ENCODE measurements around the gene AHNAK2. TPM values are rescaled to one million over a fixed set of nuclear protein-coding genes. Genes with fewer than 3 reads are reported as not detected.

The AHNAK2 gene
- total and polyA plus RNA-seq, 8 donors, result 0.75 to 2.4 (median 1.4) TPM

GRCh38 chr14:104980611-104981531 is 2.7 kb upstream of the AHNAK2 start:
- Histone ChIP-seq H3K27me3 (no peaks in the 10 kb centered on the region), H3K4me1 (peaks cover 0 to 28% (median 4%) of the 10 kb centered on the region in 3 donors), H3K9me3 (no peaks in the 10 kb centered on the region), H3K4me3 (no peak overlapping the region), H3K36me3 (no peaks in the 10 kb centered on the region), H3K27ac (peak overlapping the region in 2 of 4 donors; percentile 54 to 73)
- FAIRE-seq (no peak), ATAC-seq (no peak), DNase-seq (peak in 4 of 6 donors; percentile 19 to 68 (median 44))
- 89 to 93% methylated on average over 22 of the region's 22 CpGs for WGBS, 2 donors
- intact Hi-C loops (cut with DNase I), result no loop called here
- TF ChIP-seq CTCF (IDR thresholded peaks at IDR 0.05), result no peak

- H3K9me3 ChIP-seq, result no peaks in the 10 kb centered on the region
- no peak for TF ChIP-seq CTCF (IDR thresholded peaks at IDR 0.05)
These were observed 1.8 kb upstream of the AHNAK2 start for GRCh38 chr14:104979758-104980610.

GRCh38 chr14:104978746-104979691 is 845 bp upstream of the AHNAK2 start:
- intact Hi-C loops (cut with DNase I), result loop anchor here in 1 of 3 donors (5.0 kb wide), 1 partner anchor 68 kb away; no protein-coding TSS in a partner anchor
- Histone ChIP-seq H3K4me1 (peaks cover 8 to 37% (median 9%) of the 10 kb centered on the region in 3 donors), H3K27me3 (no peaks in the 10 kb centered on the region), H3K4me3 (peak overlapping the region in 1 of 4 donors; percentile 57), H3K27ac (peak overlapping the region in 2 of 4 donors; percentile 54 to 73), H3K36me3 (no peaks in the 10 kb centered on the region), H3K9me3 (no peaks in the 10 kb centered on the region)
- TF ChIP-seq CTCF (IDR thresholded peaks at IDR 0.05), result no peak
- DNase-seq, result peak in 4 of 6 donors; percentile 17 to 80 (median 45)
- ATAC-seq, result no peak
- FAIRE-seq, result no peak
- 74 to 77% methylated on average over 32 of the region's 32 CpGs for WGBS, 2 donors

More at GRCh38 chr14:104979758-104980610, 1.8 kb upstream of the AHNAK2 start:
- intact Hi-C loops (cut with DNase I), result loop anchor here in 1 of 3 donors (5.0 kb wide), 1 partner anchor 67 kb away; no protein-coding TSS in a partner anchor
- DNase-seq (peak; percentile 84 to 93 (median 90)), FAIRE-seq (no peak), ATAC-seq (peak; percentile 54 to 83 (median 72))
- Histone ChIP-seq H3K27me3 (no peaks in the 10 kb centered on the region), H3K36me3 (no peaks in the 10 kb centered on the region), H3K4me3 (no peak overlapping the region), H3K27ac (peak overlapping the region in 2 of 4 donors; percentile 54 to 73), H3K4me1 (peaks cover 0 to 33% (median 4%) of the 10 kb centered on the region in 3 donors)
- WGBS, 2 donors, result 31 to 36% methylated on average over 19 of the region's 19 CpGs

- Histone ChIP-seq H3K4me1 (peaks cover 25 to 56% (median 25%) of the 10 kb centered on the region in 3 donors), H3K36me3 (no peaks in the 10 kb centered on the region), H3K27me3 (no peaks in the 10 kb centered on the region), H3K4me3 (peak overlapping the region in 2 of 4 donors; percentile 39 to 57), H3K27ac (no peak overlapping the region), H3K9me3 (no peaks in the 10 kb centered on the region)
- TF ChIP-seq CTCF (IDR thresholded peaks at IDR 0.05), result no peak
- WGBS, 2 donors, result 71 to 72% methylated on average over 11 of the region's 11 CpGs
- FAIRE-seq, result no peak
- intact Hi-C loops (cut with DNase I), result loop anchor here in 1 of 3 donors (5.0 kb wide), 1 partner anchor 70 kb away; no protein-coding TSS in a partner anchor
- DNase-seq, result peak in 2 of 6 donors; percentile 20 to 82
- no peak for ATAC-seq
These were observed 1.0 kb downstream of the AHNAK2 start for GRCh38 chr14:104977008-104977680.

Measured in pancreas (tissue), 10 donors.